Measurements from ENCODE around the gene TMEM87A.

The TMEM87A gene

DNA sequence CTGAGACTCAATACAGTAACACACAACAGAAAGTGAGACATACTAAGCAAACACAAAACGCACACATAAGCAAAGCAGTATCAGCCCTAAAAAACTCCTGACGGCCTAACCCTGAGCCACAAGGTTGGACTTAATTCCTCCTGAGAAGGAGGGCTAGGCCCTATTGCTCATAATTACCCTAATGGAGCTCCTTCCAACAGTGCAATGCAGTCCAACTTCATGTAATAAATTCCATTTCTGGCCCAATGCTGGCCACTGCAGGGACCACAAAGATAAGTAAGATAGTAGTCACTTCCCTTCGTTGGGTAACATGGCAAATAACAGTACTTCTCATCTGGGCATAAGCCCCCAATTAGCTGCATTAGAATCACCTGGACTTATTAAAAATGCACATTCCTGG lies 69.3 kb downstream of the TMEM87A start:
- no peak for DNase-seq (ENCODE audit: low read depth, low spot score)

DNA sequence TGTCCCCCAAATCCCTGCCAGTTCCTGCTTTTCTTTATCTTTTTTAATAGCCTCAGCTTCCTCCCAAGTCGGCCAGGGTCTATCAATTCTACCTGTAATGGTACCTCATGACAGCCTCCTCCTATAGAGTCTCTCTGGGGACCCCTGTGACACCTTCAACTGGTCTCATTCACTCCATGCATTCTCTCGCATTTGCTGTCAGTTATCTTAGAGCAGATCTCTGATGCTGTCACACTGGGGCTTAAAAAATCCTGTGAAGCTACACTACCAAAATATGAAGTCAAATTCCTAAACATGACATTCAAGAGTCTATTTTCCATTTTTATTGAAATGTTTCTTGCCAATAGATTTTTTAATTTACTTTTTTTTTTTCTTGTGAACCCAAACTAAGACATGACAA lies 70.6 kb downstream of the TMEM87A start:
- DNase-seq (ENCODE audit: low read depth, low spot score): no peak

DNA sequence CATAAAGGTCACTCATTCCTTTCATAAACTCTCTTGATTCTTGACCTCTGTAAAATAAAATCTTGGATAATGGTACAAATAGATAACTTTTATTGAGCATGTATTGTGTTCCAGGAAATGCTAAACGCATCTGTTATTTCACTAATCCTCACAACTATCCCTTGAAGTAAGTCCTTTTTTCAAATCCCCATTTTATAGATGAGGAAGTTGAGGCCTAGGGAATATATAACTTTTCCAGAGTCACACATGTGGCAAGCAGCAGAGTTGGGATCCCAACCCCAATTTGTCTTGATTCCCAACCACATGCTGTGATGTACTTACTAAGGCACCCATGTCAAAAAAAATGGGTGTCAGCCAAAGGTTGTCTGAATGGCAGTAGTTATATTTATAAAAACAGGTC lies 71.4 kb downstream of the TMEM87A start:
- no peak for DNase-seq (ENCODE audit: low read depth, low spot score)

DNA sequence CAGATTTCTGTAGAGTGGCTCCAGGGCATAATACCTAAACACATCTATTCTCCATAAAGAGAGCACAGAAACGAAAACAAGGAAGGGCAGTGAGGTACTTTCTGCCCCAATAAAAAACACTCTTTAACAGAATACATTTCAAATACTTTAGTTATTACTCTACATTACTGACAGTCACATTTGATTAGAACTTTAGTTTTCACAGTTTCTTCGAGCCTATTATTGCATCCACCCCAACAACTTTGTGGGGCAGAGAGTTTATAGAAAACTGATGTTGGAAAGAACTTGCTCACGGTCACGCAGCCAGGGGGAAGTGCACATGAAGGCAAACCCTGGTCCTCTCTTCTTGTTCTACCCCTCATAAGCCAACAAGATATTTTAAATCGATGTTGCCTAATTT lies 74.1 kb downstream of the TMEM87A start:
- DNase-seq (ENCODE audit: low read depth, low spot score): no peak

DNA sequence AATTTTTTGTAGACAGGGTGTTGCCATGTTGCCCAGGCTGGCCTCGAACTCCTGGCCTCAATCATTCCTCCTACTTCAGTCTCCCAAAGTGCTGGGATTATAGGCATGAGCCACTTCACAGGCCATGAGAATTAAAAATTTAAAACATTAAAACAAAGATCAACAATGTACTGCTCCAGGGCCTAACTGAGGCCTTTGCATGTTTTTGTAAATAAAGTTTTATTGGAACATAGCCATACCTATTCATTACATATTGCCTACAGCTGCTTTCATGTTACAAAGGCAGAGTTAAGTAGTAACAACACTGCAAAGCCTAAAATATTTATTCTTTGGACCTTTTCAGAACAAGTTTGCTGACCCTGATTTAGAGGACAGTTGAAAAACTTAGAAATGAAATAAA lies 74.7 kb downstream of the TMEM87A start:
- no peak for DNase-seq (ENCODE audit: low read depth, low spot score)

DNA sequence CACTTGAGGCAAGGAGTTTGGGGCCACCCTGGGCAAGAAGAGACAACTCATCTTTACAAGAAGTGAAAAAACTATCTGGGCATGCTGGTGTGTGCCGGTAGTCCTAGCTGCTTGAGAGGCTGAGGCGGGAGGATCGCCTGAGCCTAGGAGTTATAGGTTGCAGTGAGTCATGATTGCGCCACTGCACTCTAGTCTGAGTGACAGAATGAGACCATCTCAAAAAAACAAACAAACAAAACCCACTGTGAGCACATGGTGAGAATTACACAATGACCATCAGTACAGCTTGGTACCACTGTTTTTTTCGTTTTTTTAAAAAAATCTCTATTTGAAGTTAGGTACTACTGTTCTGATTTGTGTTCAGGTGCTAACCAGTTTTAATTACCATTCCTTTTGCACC lies 78.7 kb downstream of the TMEM87A start:
- DNase-seq (ENCODE audit: low read depth, low spot score): no peak

DNA sequence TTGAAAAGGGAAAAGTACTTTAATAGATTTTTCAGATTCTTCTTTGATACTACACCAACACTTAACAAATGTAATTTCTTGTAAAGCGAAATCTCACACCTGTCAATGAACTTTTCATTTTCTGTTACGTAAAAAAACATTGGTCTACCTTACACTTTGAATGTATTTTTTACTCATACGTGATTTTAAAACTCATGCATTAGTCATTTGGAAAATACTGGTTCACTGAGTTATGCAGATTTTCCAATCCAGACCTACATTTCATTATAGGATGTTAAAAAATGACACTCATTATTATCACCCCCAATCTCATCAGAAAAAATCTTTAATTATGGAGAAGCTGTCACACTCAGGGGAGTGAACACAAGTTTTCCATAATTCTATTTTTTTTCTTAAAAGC lies 79.8 kb downstream of the TMEM87A start:
- DNase-seq (ENCODE audit: low read depth, low spot score): no peak

DNA sequence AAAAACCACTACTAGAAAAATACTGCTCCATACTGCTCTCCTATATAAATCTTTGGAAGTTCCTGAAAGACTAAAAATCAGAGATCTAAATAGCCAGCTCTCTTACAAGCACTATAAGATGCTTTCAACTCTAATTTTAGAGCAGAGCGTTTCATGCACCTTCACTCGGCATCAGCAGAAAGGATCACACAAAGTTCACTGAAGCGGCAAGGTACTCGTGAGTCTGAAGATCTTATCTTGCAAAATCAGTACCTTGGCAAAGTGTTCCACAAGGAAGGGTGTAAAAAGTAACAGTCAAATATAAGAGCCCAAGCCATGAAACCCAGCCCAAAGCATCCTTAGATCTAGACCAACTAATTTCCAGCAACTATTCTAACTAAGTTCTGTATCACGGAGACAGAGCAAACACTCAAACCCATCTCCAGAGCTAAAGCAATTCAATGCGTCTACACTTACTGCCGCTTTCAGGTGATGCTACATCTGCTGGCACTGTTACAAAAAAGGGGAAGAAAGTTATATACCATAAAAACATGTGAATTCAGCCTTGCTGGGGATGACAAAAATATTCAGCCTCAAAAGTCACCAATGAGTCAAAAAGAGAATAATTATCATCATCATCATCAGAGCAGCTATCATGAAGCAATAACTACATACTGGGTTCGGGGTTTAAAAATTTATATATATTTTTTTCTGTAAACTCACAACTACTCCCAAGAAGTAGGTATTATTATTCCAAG lies 81.5 kb downstream of the TMEM87A start:
- DNase-seq (ENCODE audit: low read depth, low spot score): no peak

DNA sequence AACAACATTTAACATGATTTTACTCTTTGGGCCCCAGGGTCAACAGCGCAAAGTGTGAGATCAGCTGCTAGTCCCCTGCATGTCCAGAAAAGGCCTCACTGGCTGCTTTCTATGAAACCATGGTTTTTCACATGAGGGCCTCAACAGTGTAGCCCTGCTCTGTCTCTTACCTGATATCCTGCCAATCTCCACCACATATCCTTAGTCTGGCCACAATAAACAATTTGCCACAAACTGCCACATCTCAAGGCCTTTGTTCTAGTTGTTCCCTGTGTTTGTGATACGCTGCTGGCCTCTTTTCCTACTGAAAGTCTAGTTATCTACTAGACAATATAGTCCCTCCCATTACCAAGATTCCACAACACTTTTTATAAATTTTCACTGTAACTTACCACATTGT lies 82.9 kb downstream of the TMEM87A start:
- DNase-seq (ENCODE audit: low read depth, low spot score): no peak

DNA sequence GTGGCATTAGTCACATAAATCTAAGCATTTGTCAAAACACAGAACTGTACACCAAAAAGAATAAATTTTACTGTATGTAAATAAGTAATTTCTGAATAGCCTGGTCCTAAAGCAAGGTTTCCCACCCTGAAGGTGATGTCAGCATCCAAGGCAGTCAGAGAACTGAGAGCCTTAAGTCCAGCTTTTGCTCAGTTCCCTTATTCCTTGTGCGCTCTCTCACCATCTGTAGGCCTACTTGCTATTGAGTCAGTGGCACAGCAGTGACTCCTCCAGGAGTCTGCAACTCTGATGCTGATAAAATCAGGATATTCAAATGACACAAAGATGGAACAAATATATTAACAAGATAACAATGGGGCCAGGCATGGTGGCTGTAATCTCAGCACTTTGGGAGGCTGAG lies 87.4 kb downstream of the TMEM87A start:
- no peak for DNase-seq (ENCODE audit: low read depth, low spot score)

DNA sequence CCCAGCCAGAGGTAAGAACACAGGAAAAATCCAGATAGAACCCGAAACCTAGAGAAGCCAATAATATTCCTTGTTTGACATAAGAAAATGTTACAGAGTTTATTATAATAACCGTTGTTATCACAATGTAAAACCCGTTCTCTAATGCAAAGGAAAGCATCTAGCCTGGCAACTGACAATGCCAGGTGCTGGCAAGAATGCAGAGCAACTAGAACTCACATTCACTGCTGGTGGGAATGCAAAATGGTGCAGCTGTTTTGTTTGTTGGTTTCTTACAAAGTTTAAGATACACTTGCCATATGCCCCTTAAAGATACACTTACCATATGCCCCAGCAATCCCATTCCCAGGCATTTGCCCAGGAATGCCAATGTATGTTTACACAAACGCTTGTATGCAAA lies 88.5 kb downstream of the TMEM87A start:
- DNase-seq (ENCODE audit: low read depth, low spot score): no peak

DNA sequence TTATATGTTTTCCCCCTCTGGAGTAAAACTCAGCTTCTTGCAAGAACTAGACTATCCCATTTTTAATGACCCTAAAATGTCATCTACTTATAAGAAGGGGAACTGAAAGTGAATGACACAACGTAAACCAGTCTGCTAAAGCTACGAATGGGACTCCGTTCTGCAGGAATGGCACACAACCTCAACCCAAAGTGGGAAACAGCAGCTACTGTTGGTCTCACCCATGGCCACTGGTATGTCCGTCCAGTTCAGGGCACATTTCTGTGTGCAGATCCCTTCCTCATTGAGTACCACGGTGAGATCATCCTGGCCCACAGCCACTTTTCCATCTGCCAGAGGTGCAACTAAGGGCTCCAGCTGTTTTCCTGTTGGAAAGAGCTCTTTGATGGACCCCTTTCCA lies 88.9 kb downstream of the TMEM87A start:
- no peak for DNase-seq (ENCODE audit: low read depth, low spot score)

DNA sequence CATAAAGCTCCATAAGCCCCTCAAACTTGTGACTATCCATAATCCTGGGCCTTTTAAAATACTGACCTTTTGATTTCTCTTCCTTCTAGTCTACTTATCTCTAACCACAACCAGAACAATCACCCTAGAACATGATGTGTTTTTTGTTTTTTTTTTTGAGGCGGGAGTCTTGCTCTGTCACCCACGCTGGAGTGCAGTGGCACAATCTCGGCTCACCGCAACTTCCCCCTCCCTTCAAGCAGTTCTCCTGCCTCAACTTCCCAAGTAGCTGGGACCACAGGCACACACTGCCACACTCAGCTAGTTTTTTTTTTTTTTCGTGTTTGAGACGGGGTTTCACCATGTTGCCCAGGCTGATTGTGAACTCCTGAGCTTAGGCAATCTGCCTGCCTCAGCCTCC lies 90.3 kb downstream of the TMEM87A start:
- no peak for DNase-seq (ENCODE audit: low read depth, low spot score)

DNA sequence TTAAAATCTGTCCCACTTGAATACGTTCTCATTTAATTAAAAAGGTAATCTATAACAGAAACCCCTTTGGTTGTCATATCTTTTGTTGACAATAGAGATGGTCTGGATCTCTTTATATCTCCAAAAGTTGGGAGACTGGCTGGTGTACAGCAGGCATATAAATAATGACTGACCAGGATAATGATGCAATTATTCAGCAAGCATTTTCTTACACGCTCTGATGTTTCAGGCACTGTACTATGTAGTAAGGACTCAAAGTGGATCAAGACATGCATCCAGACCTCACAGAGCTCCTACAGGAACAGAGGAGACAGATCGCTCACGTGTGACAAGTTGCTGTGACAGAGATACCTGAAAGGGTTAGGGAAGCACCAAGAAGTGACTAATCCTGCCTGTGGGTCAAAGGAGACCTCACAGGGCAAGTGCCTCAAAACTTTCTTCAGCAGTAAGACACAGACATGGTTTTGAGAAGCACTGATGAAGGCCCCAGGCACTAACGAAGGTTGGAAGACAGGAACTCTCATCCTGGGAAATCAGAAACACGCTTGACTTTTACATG lies 90.8 kb downstream of the TMEM87A start:
- no peak for DNase-seq (ENCODE audit: low read depth, low spot score)

DNA sequence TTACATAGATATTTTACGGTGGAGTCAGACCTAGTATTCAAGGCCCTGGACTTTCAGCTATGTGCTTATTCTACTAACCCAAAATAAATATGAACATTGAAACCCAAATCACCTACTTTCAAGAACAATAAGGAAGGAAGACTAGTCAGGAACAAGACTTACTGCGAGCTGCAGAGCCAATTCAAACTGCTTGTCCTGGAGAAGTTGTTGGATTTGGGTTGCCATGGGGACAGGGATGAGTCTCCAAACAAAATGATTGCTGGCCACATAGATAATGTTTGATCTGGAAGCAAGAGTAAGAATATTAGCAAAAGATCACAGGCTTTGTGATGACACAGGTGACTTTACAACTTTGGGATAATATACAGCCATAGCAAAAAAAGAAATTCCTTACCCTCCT lies 95.2 kb downstream of the TMEM87A start:
- DNase-seq (ENCODE audit: low read depth, low spot score): no peak

DNA sequence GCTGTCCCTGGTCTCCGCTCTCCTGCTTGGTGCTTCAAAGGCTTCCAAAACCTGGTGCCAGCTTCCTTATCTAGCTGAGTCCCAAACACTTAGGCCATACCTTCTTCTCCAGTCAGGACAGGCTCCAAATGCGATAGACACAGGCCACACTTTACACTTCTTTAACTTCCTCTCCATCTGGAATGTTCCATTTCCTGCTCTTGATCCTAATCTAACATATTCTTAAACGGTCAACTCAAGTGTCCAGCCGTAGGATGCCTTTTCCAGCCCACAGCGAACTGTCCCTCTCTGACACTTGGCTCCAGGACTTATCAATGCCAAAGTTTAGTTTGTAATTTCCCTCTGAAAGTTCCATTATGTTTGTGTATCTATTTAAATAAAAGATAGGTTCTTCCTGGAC lies 97.6 kb downstream of the TMEM87A start:
- DNase-seq (ENCODE audit: low read depth, low spot score): no peak

DNA sequence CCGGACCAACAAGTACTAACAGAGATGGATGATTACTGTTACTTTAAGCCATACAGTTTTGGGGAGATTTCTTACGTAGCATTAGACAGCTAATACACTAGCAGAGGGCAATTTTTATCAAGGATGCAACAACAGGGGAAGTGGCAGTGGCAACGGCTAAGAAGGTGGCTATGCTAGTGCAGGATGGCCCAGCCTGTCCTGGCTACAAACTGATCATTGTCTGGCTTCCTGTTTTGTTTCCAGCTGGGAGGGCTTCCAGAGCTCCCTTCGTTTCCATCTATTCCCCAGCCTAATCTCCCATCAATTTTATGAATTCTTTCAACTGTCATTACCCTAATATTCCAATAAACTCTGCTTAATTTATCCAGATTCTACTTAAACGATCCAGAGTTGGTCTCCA lies 100.8 kb downstream of the TMEM87A start:
- no peak for DNase-seq (ENCODE audit: low read depth, low spot score)

DNA sequence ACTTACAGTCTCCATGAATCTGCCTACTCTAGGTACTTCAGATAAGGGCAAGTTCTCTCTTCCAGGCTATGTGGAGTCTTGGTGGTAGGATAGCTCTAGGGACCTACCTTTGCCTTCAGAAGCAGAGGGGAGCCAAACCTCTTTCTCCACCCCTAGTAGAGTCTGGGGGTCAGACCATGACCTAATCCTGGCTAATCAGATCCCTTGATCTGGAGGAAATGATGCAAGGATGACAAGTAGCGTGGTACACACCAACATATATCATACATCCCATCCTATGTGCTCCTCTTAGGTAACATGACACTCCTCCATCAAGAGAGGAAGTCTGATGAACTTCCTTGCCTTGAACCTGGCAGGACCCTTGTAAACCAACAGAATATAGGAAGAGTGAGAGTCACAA lies 101.4 kb downstream of the TMEM87A start:
- DNase-seq (ENCODE audit: low read depth, low spot score): no peak

DNA sequence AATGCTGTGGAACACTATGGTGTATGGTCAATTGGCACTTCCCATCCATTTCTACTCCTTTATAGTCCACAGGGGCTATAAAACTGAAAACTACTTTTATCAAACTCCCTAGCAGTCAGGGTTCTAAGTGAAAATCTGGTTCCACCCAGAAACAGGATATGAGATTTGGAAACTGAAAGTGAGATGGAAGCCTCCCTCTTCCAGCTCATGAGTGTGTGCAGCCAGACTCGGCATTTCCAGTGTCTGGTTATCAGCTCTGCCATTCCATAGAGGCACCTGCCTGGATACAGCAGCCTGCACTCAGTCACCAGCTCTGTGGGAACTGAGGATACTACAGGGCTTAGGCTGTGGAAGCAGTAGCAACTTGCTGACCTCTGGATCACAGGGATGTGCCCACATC lies 102.1 kb downstream of the TMEM87A start:
- no peak for DNase-seq (ENCODE audit: low read depth, low spot score)

DNA sequence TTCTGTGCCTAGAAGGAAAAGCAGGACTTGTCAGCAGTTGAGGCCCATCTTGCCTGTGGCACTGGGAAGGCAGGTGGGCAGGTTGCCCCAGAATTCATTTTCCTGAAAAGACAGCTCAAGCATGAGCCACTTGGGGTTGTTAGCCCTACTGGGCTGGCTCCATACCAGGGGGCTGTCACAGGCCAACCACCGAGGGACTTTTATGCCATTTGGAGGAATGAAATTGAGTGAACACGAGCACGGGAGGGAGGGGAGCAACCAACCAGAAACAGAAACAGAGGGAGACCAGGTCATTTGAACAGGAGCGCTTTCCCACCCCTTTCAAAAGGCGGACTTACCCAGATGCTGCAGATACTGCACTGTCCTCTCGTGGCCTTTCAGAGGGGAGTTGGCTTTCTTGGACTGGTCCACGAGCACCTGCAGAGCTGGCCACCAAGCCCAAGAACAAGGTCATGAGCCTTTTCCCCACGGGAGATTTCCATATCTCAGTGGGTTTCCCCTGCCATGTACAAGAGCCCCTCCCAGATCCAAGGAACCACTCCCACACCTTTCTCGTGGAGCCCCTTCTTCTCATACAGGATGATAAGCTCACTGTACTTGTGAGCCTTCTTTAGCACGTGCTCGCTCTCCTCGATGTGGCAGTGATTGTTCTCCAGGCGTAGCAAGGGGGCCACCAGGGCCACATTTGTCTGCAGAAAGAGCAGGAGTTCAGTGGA lies 106.8 kb downstream of the TMEM87A start:
- DNase-seq (ENCODE audit: low read depth, low spot score): no peak

DNA sequence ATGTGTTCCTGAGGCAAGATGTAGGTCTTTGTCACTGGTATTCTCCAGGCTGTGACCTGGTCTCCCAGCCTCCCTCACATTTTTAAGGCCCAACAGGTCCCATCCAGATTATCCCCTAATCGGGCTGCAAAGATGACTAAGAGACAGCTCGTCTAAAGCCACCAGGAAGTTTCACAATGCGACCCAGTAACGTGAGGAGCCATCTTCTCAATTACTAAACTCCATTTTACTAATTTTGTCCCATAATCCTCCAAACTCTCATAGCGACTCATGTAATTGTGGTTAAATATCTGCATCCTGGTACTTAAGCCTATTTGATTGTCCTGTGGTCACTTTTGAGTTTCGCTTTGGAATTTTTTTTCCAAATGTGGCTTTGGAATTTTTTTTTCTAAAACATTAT lies 108.1 kb downstream of the TMEM87A start:
- DNase-seq (ENCODE audit: low read depth, low spot score): no peak

DNA sequence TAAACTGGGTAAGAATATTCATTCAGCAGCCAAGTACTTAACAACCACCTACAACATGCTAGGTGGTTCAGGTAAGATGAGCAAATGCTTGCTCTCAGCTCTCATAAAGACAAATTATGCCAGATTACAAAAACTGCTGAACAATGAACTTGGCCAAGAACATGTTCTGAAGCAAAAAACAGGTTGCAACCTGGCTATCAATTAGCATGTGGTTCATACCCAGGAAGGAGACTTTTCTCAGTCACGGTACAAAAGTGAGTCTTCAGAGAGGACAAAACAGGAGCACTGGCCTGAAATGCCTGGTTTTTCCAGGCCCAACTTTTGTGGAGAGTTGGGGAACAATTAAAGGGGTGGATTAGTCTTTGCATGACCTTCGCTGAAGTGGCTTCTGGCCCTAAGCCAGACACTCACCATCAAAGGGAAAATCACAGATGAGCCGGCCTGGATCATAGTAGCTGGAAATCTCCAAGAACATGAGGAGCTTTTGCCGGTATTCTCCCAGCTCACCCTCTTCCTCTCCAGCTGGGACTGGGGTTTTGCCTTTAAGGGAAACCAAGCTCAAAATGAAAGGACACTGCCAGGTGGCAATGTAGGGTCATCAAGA lies 109.2 kb downstream of the TMEM87A start:
- no peak for DNase-seq (ENCODE audit: low read depth, low spot score)

DNA sequence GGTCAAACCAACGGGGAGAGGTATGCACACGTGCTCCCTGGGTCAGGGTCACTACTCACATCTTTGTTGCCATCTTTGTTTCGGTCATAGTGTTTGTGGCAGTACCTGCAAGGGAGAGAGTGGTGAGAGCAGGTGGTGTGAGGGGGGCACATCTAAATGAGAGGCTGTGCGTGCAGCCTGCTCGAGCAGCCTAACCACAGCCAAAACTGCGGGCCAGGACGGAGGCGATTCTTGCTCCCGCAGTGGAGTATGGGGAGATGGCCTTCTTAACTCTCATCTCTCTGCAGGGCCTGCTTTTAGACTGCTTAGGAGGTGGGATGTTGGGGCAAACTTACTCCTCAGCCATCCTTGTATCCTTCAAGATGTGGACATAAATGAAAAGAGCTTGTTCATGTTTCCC lies 109.9 kb downstream of the TMEM87A start:
- no peak for DNase-seq (ENCODE audit: low read depth, low spot score)

Measured in iPS DF 19.7 (cell line).